GM12892 (cell line): Measurements from ENCODE around the gene KRTAP4-7.
"Not testable (repeated sequence)": the region's sequence is repeated elsewhere in the genome, so short reads cannot be mapped to it uniquely, and the experiment has no call there.

Experiments
- POLR2A ChIP-seq: IDR thresholded peaks from 2 replicates; pipeline ENCODE4 v1.6.1; 2011; ENCODE audit warnings: low read depth, low read length, control low read depth
- POLR2AphosphoS5 ChIP-seq: IDR thresholded peaks from 2 replicates; pipeline ENCODE4 v1.6.1; 2011; ENCODE audit warnings: low read depth, low read length, control low read depth
- TAF1 ChIP-seq: IDR thresholded peaks from 2 replicates; pipeline ENCODE4 v1.6.1; 2011; ENCODE audit warnings: low read depth, mild to moderate bottlenecking, control low read depth, low read length, borderline replicate concordance

GRCh38 chr17:41055130-41055529 is 28.8 kb upstream of the KRTAP4-7 start, which contains the start of gene KRTAP2-2:
- not testable (repeated sequence) for TF ChIP-seq POLR2AphosphoS5, TAF1, POLR2A
